ENCODE results near the gene LONRF2.

- TF ChIP-seq CTCF (IDR thresholded peaks at IDR 0.05) (no peak), POLR2A (IDR thresholded peaks at IDR 0.05) (no peak)
Observed at GRCh38 chr2:100240386-100240785, 81.9 kb downstream of the LONRF2 start.
